ENCODE data around the gene AFF3. TPM values are rescaled to one million over a fixed set of nuclear protein-coding genes. Genes with fewer than 3 reads are reported as not detected.

Gene AFF3
- total RNA-seq, 1 experiment from 2014 or later = not detected

- no peaks in the 10 kb centered on the region for H3K4me1 ChIP-seq (ENCODE audit: insufficient read depth, low read length, poor library complexity, severe bottlenecking)
- intact Hi-C loops (cut with micrococcal nuclease; ENCODE audit: unreplicated experiment) = no loop called here
- H3K4me3 ChIP-seq (ENCODE audit: low read depth, low read length, poor library complexity, severe bottlenecking) = no peak overlapping the region
- no peak overlapping the region for H3K27ac ChIP-seq (ENCODE audit: low read depth, low read length, poor library complexity, severe bottlenecking)
- DNase-seq (ENCODE audit: low spot score) = no peak
- no peaks in the 10 kb centered on the region for H3K36me3 ChIP-seq (ENCODE audit: insufficient read depth, low read length, poor library complexity, severe bottlenecking)
- CTCF ChIA-PET = no interaction called here
- POLR2A ChIA-PET (ENCODE audit: low non-redundant PET) = no interaction called here
- no peaks in the 10 kb centered on the region for H3K9me3 ChIP-seq (ENCODE audit: low read depth, low read length, poor library complexity, severe bottlenecking)
- H3K27me3 ChIP-seq (replicated peaks; ENCODE audit: insufficient read depth, low read depth, low read length, poor library complexity) = peaks cover 77% of the 10 kb centered on the region
- TF ChIP-seq CTCF (conservative IDR thresholded peaks at IDR 0.05; ENCODE audit: low read depth, low read length) (no peak), EZH2 (IDR thresholded peaks at IDR 0.05; ENCODE audit: borderline replicate concordance, low read depth, low read length, poor library complexity, severe bottlenecking) (no peak)
- BruUV-seq (replicated peaks) = no TSS peak
These were observed 539.9 kb downstream of the AFF3 start for GRCh38 chr2:99602476-99602875.

- intact Hi-C loops (cut with micrococcal nuclease; ENCODE audit: unreplicated experiment) = no loop called here
- CTCF ChIA-PET = no interaction called here
- H3K4me3 ChIP-seq (ENCODE audit: low read depth, low read length, poor library complexity, severe bottlenecking) = no peak overlapping the region
- no peaks in the 10 kb centered on the region for H3K36me3 ChIP-seq (ENCODE audit: insufficient read depth, low read length, poor library complexity, severe bottlenecking)
- TF ChIP-seq CTCF (conservative IDR thresholded peaks at IDR 0.05; ENCODE audit: low read depth, low read length) (no peak), EZH2 (IDR thresholded peaks at IDR 0.05; ENCODE audit: borderline replicate concordance, low read depth, low read length, poor library complexity, severe bottlenecking) (no peak)
- POLR2A ChIA-PET (ENCODE audit: low non-redundant PET) = no interaction called here
- peaks cover 88% of the 10 kb centered on the region for H3K27me3 ChIP-seq (replicated peaks; ENCODE audit: insufficient read depth, low read depth, low read length, poor library complexity)
- no peak for DNase-seq (ENCODE audit: low spot score)
- no peaks in the 10 kb centered on the region for H3K9me3 ChIP-seq (ENCODE audit: low read depth, low read length, poor library complexity, severe bottlenecking)
- no peak overlapping the region for H3K27ac ChIP-seq (ENCODE audit: low read depth, low read length, poor library complexity, severe bottlenecking)
- H3K4me1 ChIP-seq (ENCODE audit: insufficient read depth, low read length, poor library complexity, severe bottlenecking) = no peaks in the 10 kb centered on the region
- no TSS peak for BruUV-seq (replicated peaks)
These were observed 541.3 kb downstream of the AFF3 start for GRCh38 chr2:99600981-99601651.

GRCh38 chr2:99598441-99598840 lies 543.9 kb downstream of the AFF3 start:
- no peak for DNase-seq (ENCODE audit: low spot score)
- Histone ChIP-seq H3K4me3 (ENCODE audit: low read depth, low read length, poor library complexity, severe bottlenecking) (no peak overlapping the region), H3K36me3 (ENCODE audit: insufficient read depth, low read length, poor library complexity, severe bottlenecking) (no peaks in the 10 kb centered on the region), H3K9me3 (ENCODE audit: low read depth, low read length, poor library complexity, severe bottlenecking) (no peaks in the 10 kb centered on the region), H3K27me3 (replicated peaks; ENCODE audit: insufficient read depth, low read depth, low read length, poor library complexity) (peaks cover 77% of the 10 kb centered on the region), H3K27ac (ENCODE audit: low read depth, low read length, poor library complexity, severe bottlenecking) (no peak overlapping the region), H3K4me1 (ENCODE audit: insufficient read depth, low read length, poor library complexity, severe bottlenecking) (no peaks in the 10 kb centered on the region)
- TF ChIP-seq CTCF (conservative IDR thresholded peaks at IDR 0.05; ENCODE audit: low read depth, low read length) (no peak), EZH2 (IDR thresholded peaks at IDR 0.05; ENCODE audit: borderline replicate concordance, low read depth, low read length, poor library complexity, severe bottlenecking) (no peak)
- CTCF ChIA-PET = no interaction called here
- no TSS peak for BruUV-seq (replicated peaks)
- POLR2A ChIA-PET (ENCODE audit: low non-redundant PET) = no interaction called here
- intact Hi-C loops (cut with micrococcal nuclease; ENCODE audit: unreplicated experiment) = no loop called here

Data from A673 (cell line).